ENCODE data around the gene NME9. TPM values are rescaled to one million over a fixed set of nuclear protein-coding genes. Genes with fewer than 3 reads are reported as not detected.
A peak's percentile ranks its signal among the peaks of the same experiment; 100 is the strongest.

Gene NME9
- total RNA-seq, 6 experiments from 2014 or later, result not detected

DNA sequence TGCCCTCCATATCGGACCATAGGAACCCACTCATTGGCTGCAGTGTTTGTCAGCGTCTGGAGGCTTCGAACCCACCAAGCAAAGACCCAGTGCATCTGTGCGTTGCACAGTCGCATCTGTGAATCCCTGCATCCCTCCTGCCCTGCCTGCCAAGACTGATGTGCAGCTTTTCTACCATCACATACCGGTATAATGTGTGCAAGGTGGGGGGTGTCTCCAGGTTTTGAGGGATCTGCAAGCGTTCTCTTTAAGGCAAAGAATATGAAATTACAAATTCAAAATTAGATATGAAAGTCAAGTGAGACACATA lies 288 bp upstream of the NME9 start:
- no peaks in the 10 kb centered on the region for H3K9me3 Mint-ChIP-seq
- H3K27me3 Mint-ChIP-seq (ENCODE audit: insufficient read depth), result peaks cover 8% of the 10 kb centered on the region
- H3K4me3 Mint-ChIP-seq, result peak overlapping the region; percentile 89
- H3K27ac Mint-ChIP-seq, result no peak overlapping the region
- TF ChIP-seq, protein P1, sequence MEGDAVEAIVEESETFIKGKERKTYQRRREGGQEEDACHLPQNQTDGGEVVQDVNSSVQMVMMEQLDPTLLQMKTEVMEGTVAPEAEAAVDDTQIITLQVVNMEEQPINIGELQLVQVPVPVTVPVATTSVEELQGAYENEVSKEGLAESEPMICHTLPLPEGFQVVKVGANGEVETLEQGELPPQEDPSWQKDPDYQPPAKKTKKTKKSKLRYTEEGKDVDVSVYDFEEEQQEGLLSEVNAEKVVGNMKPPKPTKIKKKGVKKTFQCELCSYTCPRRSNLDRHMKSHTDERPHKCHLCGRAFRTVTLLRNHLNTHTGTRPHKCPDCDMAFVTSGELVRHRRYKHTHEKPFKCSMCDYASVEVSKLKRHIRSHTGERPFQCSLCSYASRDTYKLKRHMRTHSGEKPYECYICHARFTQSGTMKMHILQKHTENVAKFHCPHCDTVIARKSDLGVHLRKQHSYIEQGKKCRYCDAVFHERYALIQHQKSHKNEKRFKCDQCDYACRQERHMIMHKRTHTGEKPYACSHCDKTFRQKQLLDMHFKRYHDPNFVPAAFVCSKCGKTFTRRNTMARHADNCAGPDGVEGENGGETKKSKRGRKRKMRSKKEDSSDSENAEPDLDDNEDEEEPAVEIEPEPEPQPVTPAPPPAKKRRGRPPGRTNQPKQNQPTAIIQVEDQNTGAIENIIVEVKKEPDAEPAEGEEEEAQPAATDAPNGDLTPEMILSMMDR (IDR thresholded peaks at IDR 0.05), result no peak
- H3K4me1 Mint-ChIP-seq (ENCODE audit: low read depth), result peaks cover 25% of the 10 kb centered on the region
- no peak for DNase-seq
- no peaks in the 10 kb centered on the region for H3K36me3 Mint-ChIP-seq (ENCODE audit: low read depth)

DNA sequence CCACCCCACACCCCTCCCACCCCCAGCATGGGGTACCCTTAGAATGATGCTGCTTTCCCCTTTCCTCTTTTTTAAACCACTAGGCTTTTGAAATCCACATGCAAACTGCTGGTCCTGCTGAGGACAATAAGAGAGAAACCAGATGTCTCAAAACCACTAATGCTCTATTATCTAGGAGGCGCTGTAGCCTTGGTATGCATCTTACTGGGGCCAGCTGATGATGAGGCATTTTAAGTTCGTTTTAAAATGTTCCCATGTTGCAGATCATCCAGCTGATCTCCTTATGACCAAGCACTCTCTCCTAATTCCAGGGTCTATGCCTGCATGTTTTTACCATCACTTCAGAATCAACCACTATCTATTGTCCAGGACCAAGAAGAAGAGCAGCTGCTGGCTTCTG lies 1.3 kb downstream of the NME9 start:
- Mint-ChIP-seq H3K4me3 (peak overlapping the region; percentile 89), H3K36me3 (ENCODE audit: low read depth) (no peaks in the 10 kb centered on the region), H3K9me3 (no peaks in the 10 kb centered on the region), H3K27me3 (ENCODE audit: insufficient read depth) (peaks cover 5% of the 10 kb centered on the region), H3K27ac (no peak overlapping the region), H3K4me1 (ENCODE audit: low read depth) (peaks cover 33% of the 10 kb centered on the region)
- TF ChIP-seq, protein P1 (IDR thresholded peaks at IDR 0.05), result no peak; the same call in 1 of the 2 replicates
- peak; percentile 22 for DNase-seq

DNA sequence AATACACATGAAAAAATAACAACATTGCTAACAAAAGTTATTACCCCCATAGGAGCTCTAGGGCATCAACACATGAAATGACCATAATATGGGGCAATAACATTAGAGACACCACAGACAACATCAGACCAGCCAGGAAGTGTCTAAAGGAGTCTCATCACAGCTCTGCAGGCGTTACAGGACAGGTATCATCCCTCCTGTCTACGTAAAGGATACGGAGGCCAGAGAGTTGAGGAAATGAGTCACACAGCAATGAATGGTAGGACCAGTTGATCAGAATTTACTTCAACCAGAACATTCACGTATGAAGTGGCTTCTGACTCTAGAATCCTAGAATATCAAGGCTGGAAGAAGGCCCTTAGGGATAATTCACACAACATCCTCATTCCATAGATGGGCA lies 1.8 kb downstream of the NME9 start:
- H3K9me3 Mint-ChIP-seq, result no peaks in the 10 kb centered on the region

DNA sequence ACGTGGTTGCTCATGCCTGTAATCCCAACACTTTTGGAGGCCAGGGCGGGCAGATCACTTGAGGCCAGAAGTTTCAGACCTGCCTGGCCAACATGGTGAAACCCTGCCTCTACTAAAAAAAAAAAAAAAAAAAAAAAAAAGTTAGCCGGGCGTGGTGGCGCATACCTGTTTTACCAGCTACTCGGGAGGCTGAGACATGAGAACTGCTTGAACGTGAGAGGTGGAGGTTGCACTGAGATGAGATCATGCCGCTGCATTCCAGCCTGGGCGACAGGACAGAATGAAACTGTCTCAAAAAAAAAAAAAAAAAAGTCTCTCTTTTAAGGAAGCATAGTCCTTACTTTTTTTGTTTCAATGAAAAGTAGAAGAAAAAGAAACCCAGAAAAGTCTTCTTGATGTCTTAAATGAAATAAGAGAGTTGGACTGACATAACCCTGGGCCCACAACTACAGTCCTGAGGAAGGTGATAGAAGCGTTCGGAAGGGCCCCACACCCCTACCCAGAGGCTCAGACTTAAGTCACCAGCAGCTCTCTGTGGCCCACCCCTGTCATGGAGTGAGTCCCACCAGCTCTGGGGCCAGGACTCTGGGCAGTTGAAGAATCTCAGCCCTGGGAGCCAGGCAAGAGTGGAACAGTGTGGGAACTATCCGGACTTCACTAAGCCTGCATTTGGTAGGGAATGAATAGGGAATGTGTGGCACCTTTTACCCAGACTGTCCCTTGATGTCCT lies 2.6 kb downstream of the NME9 start:
- DNase-seq, result no peak
- Mint-ChIP-seq H3K4me1 (ENCODE audit: low read depth) (peaks cover 33% of the 10 kb centered on the region), H3K27me3 (ENCODE audit: insufficient read depth) (peaks cover 12% of the 10 kb centered on the region), H3K4me3 (no peak overlapping the region), H3K36me3 (ENCODE audit: low read depth) (no peaks in the 10 kb centered on the region), H3K27ac (no peak overlapping the region), H3K9me3 (no peaks in the 10 kb centered on the region)
- TF ChIP-seq, protein P1 (IDR thresholded peaks at IDR 0.05), result no peak

More for the DNA sequence above, 1.8 kb downstream of the NME9 start:
- Mint-ChIP-seq H3K4me3 (no peak overlapping the region), H3K36me3 (ENCODE audit: low read depth) (no peaks in the 10 kb centered on the region), H3K27ac (no peak overlapping the region), H3K4me1 (ENCODE audit: low read depth) (peaks cover 33% of the 10 kb centered on the region), H3K27me3 (ENCODE audit: insufficient read depth) (peaks cover 8% of the 10 kb centered on the region)
- no peak for DNase-seq
- TF ChIP-seq, protein P1 (IDR thresholded peaks at IDR 0.05), result no peak

DNA sequence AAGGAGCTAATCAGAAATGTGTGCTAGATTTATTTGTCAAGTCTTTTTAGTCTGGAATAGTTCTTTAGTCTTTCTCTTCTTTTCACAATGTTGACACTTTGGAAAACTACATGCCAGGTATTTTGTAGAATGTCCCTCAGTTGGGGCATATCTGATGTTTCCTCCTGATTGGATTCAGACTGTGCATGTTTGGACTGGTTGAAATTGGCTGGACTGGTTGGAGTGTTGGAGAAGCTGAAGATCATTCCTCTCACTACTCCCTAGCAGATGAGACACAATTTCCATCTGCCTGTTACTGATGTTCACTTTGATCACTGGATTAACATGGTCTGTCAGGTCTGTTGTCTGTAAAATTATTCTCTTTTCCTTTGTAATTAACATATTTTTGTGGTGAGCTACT lies 3.7 kb downstream of the NME9 start:
- H3K4me1 Mint-ChIP-seq (ENCODE audit: low read depth), result peaks cover 33% of the 10 kb centered on the region
- no peaks in the 10 kb centered on the region for H3K9me3 Mint-ChIP-seq
- no peak for DNase-seq
- H3K4me3 Mint-ChIP-seq, result no peak overlapping the region
- H3K27me3 Mint-ChIP-seq (ENCODE audit: insufficient read depth), result peaks cover 18% of the 10 kb centered on the region
- H3K27ac Mint-ChIP-seq, result no peak overlapping the region
- TF ChIP-seq, protein P1 (IDR thresholded peaks at IDR 0.05), result no peak
- no peaks in the 10 kb centered on the region for H3K36me3 Mint-ChIP-seq (ENCODE audit: low read depth)
